HG02610 (cell line): ENCODE results near the gene ELOVL7.
"Not testable (repeated sequence)": the region's sequence is repeated elsewhere in the genome, so short reads cannot be mapped to it uniquely, and the experiment has no call there.

Source experiments
- ATAC-seq: cut with Tn5 transposase; IDR thresholded peaks from one replicate; pipeline ENCODE4 v1.9.1; 2021; ENCODE audit warnings: mild to moderate bottlenecking, moderate library complexity; ENCODE audit not compliant: unreplicated experiment

The ELOVL7 gene

GRCh38 chr5:60843936-60844905 lies at the start of gene ELOVL7:
Gene ELOVL7, minus strand, starts transcription at chr5:60844269. Its CDS starts 56,872 bp downstream, at chr5:60787397.
- ATAC-seq = peak; percentile 96

GRCh38 chr5:60893521-60893920 lies 49.5 kb upstream of the ELOVL7 start:
- no peak for ATAC-seq

GRCh38 chr5:60891667-60892066 lies 47.6 kb upstream of the ELOVL7 start:
- no peak for ATAC-seq

- ATAC-seq = no peak
Measured at GRCh38 chr5:60888359-60889061, 44.4 kb upstream of the ELOVL7 start.

GRCh38 chr5:60887746-60888145 lies 43.7 kb upstream of the ELOVL7 start:
- ATAC-seq = no peak

- no peak for ATAC-seq
Measured at GRCh38 chr5:60887096-60887495, 43.0 kb upstream of the ELOVL7 start.

- no peak for ATAC-seq
Measured at GRCh38 chr5:60886158-60886557, 42.1 kb upstream of the ELOVL7 start.

GRCh38 chr5:60883229-60883628 lies 39.2 kb upstream of the ELOVL7 start:
- no peak for ATAC-seq

GRCh38 chr5:60872892-60873291 lies 28.8 kb upstream of the ELOVL7 start:
- no peak for ATAC-seq

GRCh38 chr5:60870857-60871256 lies 26.8 kb upstream of the ELOVL7 start:
- no peak for ATAC-seq

- ATAC-seq = not testable (repeated sequence)
Measured at GRCh38 chr5:60860572-60860971, 16.5 kb upstream of the ELOVL7 start.

- no peak for ATAC-seq
Measured at GRCh38 chr5:60856066-60856465, 12.0 kb upstream of the ELOVL7 start.

- no peak for ATAC-seq
Measured at GRCh38 chr5:60852940-60853339, 8.9 kb upstream of the ELOVL7 start.

GRCh38 chr5:60852317-60852716 lies 8.2 kb upstream of the ELOVL7 start:
- ATAC-seq = no peak

- ATAC-seq = no peak
Measured at GRCh38 chr5:60851626-60852025, 7.6 kb upstream of the ELOVL7 start.

GRCh38 chr5:60846298-60846697 lies 2.2 kb upstream of the ELOVL7 start:
- ATAC-seq = no peak

- peak; percentile 17 for ATAC-seq
Measured at GRCh38 chr5:60843386-60843935, 608 bp downstream of the ELOVL7 start.

GRCh38 chr5:60842871-60843385 lies 1.1 kb downstream of the ELOVL7 start:
- no peak for ATAC-seq

GRCh38 chr5:60841361-60841760 lies 2.7 kb downstream of the ELOVL7 start:
- ATAC-seq = no peak

GRCh38 chr5:60836131-60836530 lies 7.9 kb downstream of the ELOVL7 start:
- no peak for ATAC-seq

- ATAC-seq = no peak
Measured at GRCh38 chr5:60835554-60835953, 8.5 kb downstream of the ELOVL7 start.
